K562 (cell line): ENCODE results near the gene MICAL2. TPM values are rescaled to one million over a fixed set of nuclear protein-coding genes. Genes with fewer than 3 reads are reported as not detected.

Experiments
- ATAC-seq: fragments of 200-7000 bp; cut with Tn5 transposase; 3 replicates; pipeline ENCODE4 v1.9.1; 2020; ENCODE audit warnings: moderate library complexity
- BruUV-seq: library from RNA; stranded (reverse); fragments of 400-500 nt; replicated peaks from 2 replicates; lab custom pipeline; 2021; lab: Mats Ljungman, UMichigan
- CTCF ChIA-PET: fragments of 300-600 bp; formaldehyde crosslinking; extraction: SDS; loops from one replicate; lab custom pipeline; 2021; ENCODE audit warnings: low intra/inter-chr PET ratio; lab: Yijun Ruan, JAX
- POLR2A ChIA-PET: fragments of 300-600, 350-650 bp; sonication (Branson Sonifier 250); formaldehyde crosslinking; extraction: SDS; loops from one replicate; lab custom pipeline; 2021; ENCODE audit warnings: antibody characterized with exemption, inconsistent platforms; lab: Yijun Ruan, JAX
- DNase-seq, 4 experiments: peaks; one replicate each; pipeline versions ENCODE4 v3.0.0 to v3.0.0-alpha.2; 2011 to 2018; ENCODE audit warnings: low spot score in 3 of 4, mixed read lengths in 3 of 4; ENCODE audit errors: extremely low read depth in 1 of 4
- FAIRE-seq: peaks from 2 replicates; lab custom pipeline; 2011; peaks lifted over from hg19 to GRCh38; lab: Jason Lieb, UNC
- H2AFZ ChIP-seq: 2 replicates; pipeline ENCODE4 v1.6.0; 2011; ENCODE audit warnings: low read depth, low read length, control low read depth, inconsistent platforms
- H3K27ac ChIP-seq: fragments of 200-600 bp; 3 replicates; pipeline ENCODE4 v1.8.0; 2011; ENCODE audit warnings: low read depth, mild to moderate bottlenecking, control low read depth, inconsistent platforms, low read length, moderate library complexity, mixed read lengths; ENCODE audit errors: extremely low read depth
- H3K27me3 ChIP-seq, 2 experiments: fragments of 300-600 bp in 1 of 2; 2 replicates in 1 of 2; 3 replicates in 1 of 2; pipeline versions ENCODE4 v1.6.0 to v1.8.0; 2011; ENCODE audit warnings: inconsistent platforms in 2 of 2, low read length in 2 of 2, mild to moderate bottlenecking in 1 of 2, mixed read lengths in 1 of 2, moderate library complexity in 1 of 2; ENCODE audit not compliant: control insufficient read depth in 2 of 2, insufficient read depth in 2 of 2
- H3K36me3 ChIP-seq: fragments of 300-600 bp; 3 replicates; pipeline ENCODE4 v1.8.0; 2011; ENCODE audit warnings: mild to moderate bottlenecking, low read length, inconsistent platforms; ENCODE audit not compliant: control insufficient read depth, insufficient read depth
- H3K4me1 ChIP-seq, 2 experiments: fragments of 200-600 bp in 1 of 2; replicated peaks in 1 of 2; 2 replicates in 1 of 2; 3 replicates in 1 of 2; pipeline versions ENCODE4 v1.5.1 to v1.8.0; 2011; ENCODE audit warnings: inconsistent platforms in 2 of 2, low read length in 2 of 2, mild to moderate bottlenecking in 1 of 2, mixed read lengths in 1 of 2, moderate library complexity in 1 of 2; ENCODE audit not compliant: control insufficient read depth in 2 of 2, insufficient read depth in 2 of 2
- H3K4me2 ChIP-seq: 2 replicates; pipeline ENCODE4 v1.6.1; 2011; ENCODE audit warnings: low read length, control low read depth, inconsistent platforms, mixed read lengths; ENCODE audit not compliant: insufficient read depth
- H3K4me3 ChIP-seq: fragments of 200-600 bp; sonication (generic), shearing (Covaris generic); 2 replicates; pipeline ENCODE4 v1.5.1; 2016; ENCODE audit warnings: control low read depth, inconsistent platforms
- H3K79me2 ChIP-seq: fragments of 200-600 bp; 3 replicates; pipeline ENCODE4 v1.8.0; 2011; ENCODE audit warnings: low read length, inconsistent platforms; ENCODE audit not compliant: control insufficient read depth, insufficient read depth
- H3K9ac ChIP-seq, 2 experiments: 2 replicates each; pipeline versions ENCODE4 v1.6.0 to v1.6.1; 2011; ENCODE audit warnings: low read depth in 2 of 2, low read length in 2 of 2, control low read depth in 1 of 2, inconsistent platforms in 1 of 2, mild to moderate bottlenecking in 1 of 2, mixed read lengths in 1 of 2; ENCODE audit not compliant: insufficient read depth in 1 of 2
- H3K9me1 ChIP-seq: one replicate; pipeline ENCODE4 v1.6.0; 2011; ENCODE audit warnings: inconsistent platforms, mild to moderate bottlenecking, low read length, moderate library complexity; ENCODE audit not compliant: control insufficient read depth, insufficient read depth
- H3K9me3 ChIP-seq: replicated peaks from 2 replicates; pipeline ENCODE4 v1.5.1; 2011; ENCODE audit warnings: low read depth, low read length, inconsistent platforms; ENCODE audit not compliant: control insufficient read depth, insufficient read depth
- H4K20me1 ChIP-seq: replicated peaks from 2 replicates; pipeline ENCODE4 v1.6.1; 2011; ENCODE audit warnings: low read length, inconsistent platforms, mixed read lengths; ENCODE audit not compliant: control insufficient read depth, insufficient read depth
- ARHGAP35 ChIP-seq: fragments of 450-650 bp; IDR thresholded peaks from 2 replicates; pipeline ENCODE4 v1.6.1; 2018; ENCODE audit not compliant: partially characterized antibody
- BCOR ChIP-seq: fragments of 450-650 bp; IDR thresholded peaks from 2 replicates; pipeline ENCODE4 v1.6.1; 2016
- KDM1A ChIP-seq, 2 experiments: fragments of 450-650 bp; IDR thresholded peaks; 2 replicates each; pipeline ENCODE4 v1.6.1; 2016; ENCODE audit warnings: mild to moderate bottlenecking in 2 of 2
- NEUROD1 ChIP-seq: fragments of 150-350 bp; IDR thresholded peaks from 2 replicates; pipeline ENCODE4 v1.6.1; 2014; ENCODE audit warnings: borderline replicate concordance, low read length, low read depth; ENCODE audit not compliant: partially characterized antibody
- RBM25 ChIP-seq: fragments of 200-400 bp; formaldehyde crosslinking; IDR thresholded peaks from 2 replicates; pipeline ENCODE4 v1.6.1; 2018; ENCODE audit warnings: low read length, low read depth, moderate library complexity; ENCODE audit not compliant: severe bottlenecking
- ZNF239 ChIP-seq: fragments of 250-450 bp; sonication (Bioruptor Pico); IDR thresholded peaks from 2 replicates; pipeline ENCODE4 v1.4.0; 2020; ENCODE audit warnings: mild to moderate bottlenecking
- ZNF764 ChIP-seq: fragments of 250-450 bp; sonication (Bioruptor Pico); IDR thresholded peaks from 2 replicates; pipeline ENCODE4 v1.4.0; 2020; ENCODE audit warnings: low read depth, mild to moderate bottlenecking, moderate library complexity
- WGBS: fragments of 100-300 bp; shearing (Covaris generic); methylation state at CpG from one replicate; pipeline ENCODE4 v1.1.6; 2016; ENCODE audit warnings: low coverage, mixed read lengths; ENCODE audit not compliant: insufficient coverage; ENCODE audit errors: missing lambda C conversion rate; 5-methylcytosine and 5-hydroxymethylcytosine counted together
- in situ Hi-C: fragments of 300-500 bp; cut with MboI; formaldehyde crosslinking; loops from 4 replicates; pipeline ENCODE4 v1.15.0; 2018; ENCODE audit warnings: inconsistent platforms, mixed read lengths
- intact Hi-C: fragments of 100-400 bp; cut with micrococcal nuclease; formaldehyde crosslinking; loops from 2 replicates; pipeline ENCODE4 v1.14.2; 2022
- polyA plus RNA-seq, 8 experiments: library from polyadenylated mRNA; depleted of rRNA in 4 of 8; stranded (reverse) in 5 of 8; unstranded in 3 of 8; fragments of >200 nt; fragmentation: Nextera tagmentation in 2 of 8; fragmentation: Illumina TruSeq in 1 of 8; extraction: Ambion mirVana in 2 of 8; extraction: Trizol in 1 of 8; gene quantifications; 2 replicates each; pipeline versions ENCODE4 v1.2.1 to v1.2.3, GENCODE V29; 2011 to 2014; ENCODE audit warnings: inconsistent platforms in 1 of 8, missing spikeins in 1 of 8
- total RNA-seq, 7 experiments: library from RNA; depleted of rRNA in 6 of 7; stranded (reverse); fragments of >200 nt in 6 of 7; fragmentation: Illumina TruSeq in 2 of 7; extraction: Trizol in 2 of 7; gene quantifications; 2 replicates each; pipeline versions ENCODE4 v1.2.1 to v1.2.3, GENCODE V29; 2011 to 2021; ENCODE audit warnings: low replicate concordance in 1 of 7

MICAL2 gene
- total and polyA plus RNA-seq, 9 of the 15 experiments (the other 6 are each of a cell fraction or from before 2014, with no cell fraction given) = 4.7 to 64.2 (median 33.6) TPM

DNA sequence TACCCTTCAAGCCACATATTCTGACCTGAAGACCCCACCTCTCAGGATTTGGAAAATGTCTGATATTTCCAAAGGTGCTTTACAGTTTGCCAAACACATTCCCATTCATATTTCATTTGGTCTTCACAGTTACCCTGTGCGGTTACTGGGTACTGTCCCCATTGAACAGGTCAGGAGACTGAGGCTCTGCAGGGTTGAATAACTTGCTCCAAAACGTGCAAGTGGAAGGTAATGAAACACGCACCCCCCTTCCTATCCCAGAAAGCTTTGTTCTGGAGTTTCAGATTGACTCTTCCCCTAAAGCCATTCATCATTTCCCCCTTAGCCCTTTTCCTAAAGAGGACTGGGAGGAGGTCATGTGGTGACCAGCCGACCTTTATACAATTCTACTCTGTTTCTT lies 18.8 kb downstream of the MICAL2 start:
- 80% methylated on average over 3 of the region's 4 CpGs for WGBS
- CTCF ChIA-PET = no interaction called here

DNA sequence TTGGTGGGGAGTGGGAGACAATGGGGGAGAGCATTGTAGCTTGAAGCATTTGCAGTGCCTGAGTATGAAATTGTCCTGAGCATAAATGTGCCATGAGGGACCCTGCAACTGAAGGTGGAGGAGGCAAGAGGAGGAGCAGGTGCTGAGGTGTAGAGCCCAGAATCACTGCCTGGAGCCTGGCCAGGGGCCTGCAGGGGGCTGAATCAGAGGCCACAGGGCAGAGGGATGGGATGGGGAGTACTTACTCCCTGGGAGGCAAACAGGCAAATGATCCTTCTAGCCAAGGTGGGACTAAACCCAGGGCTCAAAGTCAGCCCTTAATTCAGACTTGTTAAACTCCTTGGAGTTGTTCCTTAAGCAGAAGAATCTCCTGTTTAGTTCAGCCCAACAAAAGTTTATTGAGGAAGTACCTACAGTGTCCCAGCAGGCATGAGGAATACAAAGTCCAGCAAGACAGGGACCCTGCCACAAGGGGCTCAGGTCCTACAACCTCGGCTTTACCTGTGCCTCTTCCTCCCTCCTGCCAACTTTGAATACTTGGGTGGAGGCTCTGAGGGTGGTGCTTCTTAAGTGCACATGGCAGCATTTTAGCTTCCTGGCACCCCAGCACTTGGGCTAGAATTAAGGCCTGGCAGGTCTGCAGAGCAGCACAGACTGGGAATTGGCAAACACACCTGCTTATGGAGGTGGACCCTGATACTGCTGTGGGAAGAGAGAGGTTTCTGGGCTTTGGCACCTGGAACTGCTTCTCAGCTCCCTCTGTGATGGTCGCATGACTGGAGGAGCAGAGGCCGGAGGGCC lies 20.0 kb downstream of the MICAL2 start:
- no peak for TF ChIP-seq ZNF764 (CRISPR knock-in tag)
- no peak for TF ChIP-seq KDM1A (IDR thresholded peaks at IDR 0.05)
- DNase-seq = no peak
- WGBS = 100% methylated on average over 1 of the region's 3 CpGs
- no peaks in the 10 kb centered on the region for H3K9me1 ChIP-seq
- no peaks in the 10 kb centered on the region for H4K20me1 ChIP-seq
- no peaks in the 10 kb centered on the region for H3K36me3 ChIP-seq
- no peak overlapping the region for H2AFZ ChIP-seq
- in situ Hi-C loops = no loop called here
- ChIA-PET CTCF (no interaction called here), POLR2A (interaction anchor here (1.5 to 5.4 kb wide), 2 partner anchors 12 to 13 kb away, joined by 5 to 16 read pairs; no protein-coding TSS in a partner anchor)
- ATAC-seq = no peak
- H3K79me2 ChIP-seq = peaks cover 3% of the 10 kb centered on the region; the same call in 1 of the 3 replicates
- no peaks in the 10 kb centered on the region for H3K27me3 ChIP-seq
- H3K9ac ChIP-seq = peak overlapping the region in 1 of 2 experiments; percentile 65; a peak in 1 of 4 replicates
- H3K4me2 ChIP-seq = no peak overlapping the region
- no TSS peak for BruUV-seq
- peaks cover 11 to 34% of the 10 kb centered on the region in 2 experiments for H3K4me1 ChIP-seq
- intact Hi-C loops = no loop called here
- no peak overlapping the region for H3K4me3 ChIP-seq
- H3K9me3 ChIP-seq = no peaks in the 10 kb centered on the region
- no peak for FAIRE-seq
- no peak overlapping the region for H3K27ac ChIP-seq

More for the DNA sequence above, 18.8 kb downstream of the MICAL2 start:
- no peak for DNase-seq
- FAIRE-seq = no peak
- Histone ChIP-seq H3K27ac (no peak overlapping the region), H3K9me1 (no peaks in the 10 kb centered on the region), H3K4me1 (peaks cover 21 to 46% of the 10 kb centered on the region in 2 experiments), H3K79me2 (peaks cover 3% of the 10 kb centered on the region; the same call in 1 of the 3 replicates), H3K4me3 (no peak overlapping the region), H4K20me1 (no peaks in the 10 kb centered on the region), H3K9me3 (no peaks in the 10 kb centered on the region), H2AFZ (no peak overlapping the region), H3K4me2 (no peak overlapping the region), H3K27me3 (no peaks in the 10 kb centered on the region), H3K36me3 (no peaks in the 10 kb centered on the region), H3K9ac (no peak overlapping the region)
- no TSS peak for BruUV-seq
- TF ChIP-seq ARHGAP35 (no peak), RBM25 (peak; percentile 92), BCOR (peak; percentile 84), ZNF239 (CRISPR knock-in tag) (0 out of 2 replicates have a peak, but pooled peaks have one; percentile 11), KDM1A (IDR thresholded peaks at IDR 0.05) (peak; percentile 32 to 53; a peak in 2 of 4 replicates), NEUROD1 (no peak)
- intact Hi-C loops = no loop called here
- in situ Hi-C loops = no loop called here
- no peak for ATAC-seq
- POLR2A ChIA-PET = interaction anchor here (0.6 to 1.5 kb wide), 3 partner anchors 14 to 1755 kb away, joined by 3 to 5 read pairs (median 3); no protein-coding TSS in a partner anchor
